Body of pancreas (tissue), 4 donors: ENCODE measurements around the gene MAPK8. TPM values are rescaled to one million over a fixed set of nuclear protein-coding genes. Genes with fewer than 3 reads are reported as not detected.

Source experiments
- ATAC-seq: fragments of 150-250 bp; one replicate; pipeline ENCODE4 v1.9.1; 2016
- DNase-seq, 4 donors: peaks; one replicate each; pipeline ENCODE4 v3.0.0-alpha.2; 2019
- H3K27ac ChIP-seq, 4 donors: fragments of 200-600 bp; sonication (generic); 1 replicate in 3 of 4; 2 replicates in 1 of 4; pipeline versions ENCODE4 v1.5.1 to v1.6.1; 2016 to 2019; ENCODE audit warnings: mild to moderate bottlenecking in 1 of 4, mixed read lengths in 1 of 4, moderate library complexity in 1 of 4
- H3K27me3 ChIP-seq, 2 donors: fragments of 200-600 bp; sonication (generic); one replicate each; pipeline ENCODE4 v1.6.0; 2016; ENCODE audit warnings: mild to moderate bottlenecking in 1 of 2
- H3K36me3 ChIP-seq, 2 donors: fragments of 200-600 bp; sonication (generic); replicated peaks in 1 of 2; 2 replicates each; pipeline ENCODE4 v1.5.1; 2016; ENCODE audit warnings: low read depth in 2 of 2; ENCODE audit not compliant: insufficient read depth in 1 of 2
- H3K4me1 ChIP-seq: fragments of 200-600 bp; sonication (generic); one replicate; pipeline ENCODE4 v1.6.0; 2016
- H3K4me3 ChIP-seq, 2 donors: fragments of 200-600 bp; sonication (generic); 1 replicate in 1 of 2; 2 replicates in 1 of 2; pipeline ENCODE4 v1.5.1; 2016 to 2019
- H3K9me3 ChIP-seq, 3 donors: fragments of 200-600 bp; sonication (generic); 1 replicate in 2 of 3; 2 replicates in 1 of 3; pipeline ENCODE4 v1.5.1; 2016
- CTCF ChIP-seq, 7 experiments: fragments of 450-650 bp in 4 of 7; fragments of 200-600 bp in 3 of 7; sonication (generic) in 3 of 7; IDR thresholded peaks; one replicate each; pipeline ENCODE4 v1.5.1; 2016 to 2019; ENCODE audit warnings: antibody characterized with exemption in 7 of 7
- POLR2A ChIP-seq, 3 donors: fragments of 450-650 bp; IDR thresholded peaks; one replicate each; pipeline ENCODE4 v1.6.1; 2016; ENCODE audit warnings: antibody characterized with exemption in 3 of 3, mild to moderate bottlenecking in 2 of 3
- WGBS, 2 donors: methylation state at CpG; one replicate each; pipeline ENCODE4 v1.1.5; 2017; 5-methylcytosine and 5-hydroxymethylcytosine counted together
- intact Hi-C: fragments of 100-400 bp; cut with DNase I; formaldehyde crosslinking; loops from one replicate; pipeline ENCODE4 v1.15.1; 2023
- total RNA-seq, 2 donors: library from RNA; depleted of rRNA; stranded (reverse); fragments of >200 nt; gene quantifications; one replicate each; pipeline ENCODE4 v1.1.0, GENCODE V29; 2016

The MAPK8 gene
- total RNA-seq, 2 donors from 2014 or later = 16.1 to 22.7 TPM

DNA sequence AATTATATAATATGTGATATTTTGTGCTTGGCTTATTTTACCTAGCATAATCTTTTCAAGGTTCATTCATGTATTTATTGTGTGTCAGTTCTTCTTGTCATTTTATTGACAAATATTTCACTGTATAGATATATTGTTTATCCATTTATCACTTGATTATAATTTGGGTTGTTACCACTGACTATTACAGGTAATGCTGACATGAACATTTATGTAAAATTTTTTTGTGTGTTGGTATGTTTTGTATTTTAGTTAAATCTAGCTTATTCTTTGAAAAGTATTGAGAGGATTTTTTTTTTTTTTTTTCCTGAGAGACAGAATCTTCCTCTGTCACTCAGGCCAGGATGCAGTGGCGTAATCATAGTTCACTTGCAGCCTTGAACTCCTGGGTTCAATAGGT, 107.7 kb downstream of the MAPK8 start:
- H3K27ac ChIP-seq = no peak overlapping the region
- 87 to 93% methylated on average over 1 of the region's 1 CpG for WGBS, 2 donors
- no peak overlapping the region for H3K4me3 ChIP-seq
- H3K9me3 ChIP-seq = peaks cover 0 to 10% (median 3%) of the 10 kb centered on the region in 3 donors
- ATAC-seq (no peak), DNase-seq (no peak)
- intact Hi-C loops = no loop called here
- H3K4me1 ChIP-seq = peaks cover 4% of the 10 kb centered on the region
- peaks cover 4 to 8% of the 10 kb centered on the region in 2 donors for H3K36me3 ChIP-seq
- TF ChIP-seq CTCF (IDR thresholded peaks at IDR 0.05) (no peak), POLR2A (IDR thresholded peaks at IDR 0.05) (no peak)
- no peaks in the 10 kb centered on the region for H3K27me3 ChIP-seq

DNA sequence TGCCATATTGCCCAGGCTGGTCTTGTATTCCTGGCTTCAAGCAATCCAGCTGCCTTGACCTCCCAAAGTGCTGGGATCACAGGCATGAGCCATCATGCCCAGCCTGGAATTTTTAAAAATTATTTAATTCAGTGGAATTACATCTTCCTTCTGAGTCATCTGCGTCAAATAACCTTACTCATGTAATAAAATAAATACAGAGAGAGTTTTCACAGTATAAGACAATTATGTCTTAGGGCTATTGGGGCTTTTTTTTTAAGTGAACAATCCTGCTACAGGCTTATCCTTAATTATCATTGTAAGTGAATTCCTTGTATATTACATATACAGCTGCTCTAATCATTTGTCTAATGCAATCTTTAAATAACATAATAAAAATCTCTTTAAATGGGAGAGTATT, 108.3 kb downstream of the MAPK8 start:
- TF ChIP-seq CTCF (IDR thresholded peaks at IDR 0.05) = no peak
- TF ChIP-seq POLR2A (IDR thresholded peaks at IDR 0.05) = no peak
- no peaks in the 10 kb centered on the region for H3K27me3 ChIP-seq
- H3K27ac ChIP-seq = no peak overlapping the region
- H3K36me3 ChIP-seq = peaks cover 4 to 8% of the 10 kb centered on the region in 2 donors
- intact Hi-C loops = no loop called here
- peaks cover 0 to 10% (median 3%) of the 10 kb centered on the region in 3 donors for H3K9me3 ChIP-seq
- WGBS, 2 donors = 100% methylated on average over 1 of the region's 1 CpG
- H3K4me3 ChIP-seq = no peak overlapping the region
- ATAC-seq (no peak), DNase-seq (no peak)
- H3K4me1 ChIP-seq = peaks cover 4% of the 10 kb centered on the region

GRCh38 chr10:48416584-48417232, 110.2 kb downstream of the MAPK8 start:
- H3K4me1 ChIP-seq = peaks cover 4% of the 10 kb centered on the region
- no peaks in the 10 kb centered on the region for H3K27me3 ChIP-seq
- DNase-seq = no peak
- 63 to 66% methylated on average over 2 of the region's 2 CpGs for WGBS, 2 donors
- ATAC-seq = no peak
- intact Hi-C loops = no loop called here
- H3K36me3 ChIP-seq = no peaks in the 10 kb centered on the region
- no peak overlapping the region for H3K27ac ChIP-seq
- H3K4me3 ChIP-seq = no peak overlapping the region
- peaks cover 0 to 10% (median 0%) of the 10 kb centered on the region in 3 donors for H3K9me3 ChIP-seq
- no peak for TF ChIP-seq CTCF (IDR thresholded peaks at IDR 0.05)
- TF ChIP-seq POLR2A (IDR thresholded peaks at IDR 0.05) = no peak

GRCh38 chr10:48417374-48417773, 110.9 kb downstream of the MAPK8 start:
- H3K27ac ChIP-seq = no peak overlapping the region
- no peak for TF ChIP-seq POLR2A (IDR thresholded peaks at IDR 0.05)
- no peak for TF ChIP-seq CTCF (IDR thresholded peaks at IDR 0.05)
- no peaks in the 10 kb centered on the region for H3K27me3 ChIP-seq
- no peak for ATAC-seq
- intact Hi-C loops = no loop called here
- peaks cover 0 to 5% (median 0%) of the 10 kb centered on the region in 3 donors for H3K9me3 ChIP-seq
- H3K4me1 ChIP-seq = peaks cover 4% of the 10 kb centered on the region
- no peak overlapping the region for H3K4me3 ChIP-seq
- no peak for DNase-seq
- no peaks in the 10 kb centered on the region for H3K36me3 ChIP-seq
- 80 to 86% methylated on average over 1 of the region's 1 CpG for WGBS, 2 donors

DNA sequence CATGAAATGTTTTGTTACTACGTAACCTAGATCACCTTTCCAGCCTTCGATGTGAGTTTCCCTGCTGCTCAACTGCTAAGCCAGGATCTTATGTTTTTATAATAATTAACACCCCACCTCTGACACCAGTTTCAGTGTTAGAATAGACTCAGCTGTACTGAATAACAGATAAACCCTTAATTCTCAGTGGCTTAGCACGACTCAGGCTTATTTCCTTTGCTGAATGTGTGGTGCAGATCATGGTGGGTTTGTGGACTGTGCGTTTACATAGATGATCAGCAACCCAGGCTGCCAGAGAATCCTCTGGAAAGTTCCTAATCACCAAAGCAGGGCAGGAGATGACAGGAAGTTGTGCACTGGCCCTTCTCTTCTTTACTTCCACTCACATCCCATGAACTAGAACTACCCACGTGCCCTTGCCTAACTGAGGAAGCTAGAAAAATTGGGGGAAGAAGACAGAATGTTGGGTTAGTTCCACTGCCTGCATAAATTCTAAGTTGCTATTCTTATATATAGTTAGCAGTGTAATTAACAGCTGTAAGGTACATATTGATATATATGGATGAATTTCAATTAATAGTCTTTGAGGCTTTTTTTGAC, 111.8 kb downstream of the MAPK8 start:
- Histone ChIP-seq H3K9me3 (no peaks in the 10 kb centered on the region), H3K27ac (no peak overlapping the region), H3K36me3 (no peaks in the 10 kb centered on the region), H3K27me3 (no peaks in the 10 kb centered on the region), H3K4me1 (peaks cover 4% of the 10 kb centered on the region), H3K4me3 (no peak overlapping the region)
- ATAC-seq = no peak
- DNase-seq = no peak
- WGBS, 2 donors = 79 to 82% methylated on average over 5 of the region's 5 CpGs
- TF ChIP-seq POLR2A (IDR thresholded peaks at IDR 0.05) = no peak
- TF ChIP-seq CTCF (IDR thresholded peaks at IDR 0.05) = no peak
- intact Hi-C loops = no loop called here
